HepG2 (cell line): ENCODE results near the gene CCDC57. TPM values are rescaled to one million over a fixed set of nuclear protein-coding genes. Genes with fewer than 3 reads are reported as not detected.
A peak's percentile ranks its signal among the peaks of the same experiment; 100 is the strongest.

Source experiments
- ARNT2 ChIP-seq: sonication (generic); formaldehyde crosslinking; IDR thresholded peaks from 2 replicates; pipeline ENCODE4 v1.8.0; 2022; ENCODE audit warnings: mild to moderate bottlenecking, low read depth, missing genetic modification reagents, moderate library complexity
- FLYWCH1 ChIP-seq: sonication (generic); formaldehyde crosslinking; IDR thresholded peaks from 2 replicates; pipeline ENCODE4 v1.8.1; 2023; ENCODE audit warnings: mild to moderate bottlenecking, missing genetic modification reagents
- KLF12 ChIP-seq: sonication (generic); formaldehyde crosslinking; IDR thresholded peaks from 2 replicates; pipeline ENCODE4 v1.4.0; 2020; ENCODE audit warnings: missing genetic modification reagents, borderline replicate concordance
- MAZ ChIP-seq, 2 experiments: sonication (generic) in 1 of 2; formaldehyde crosslinking in 1 of 2; IDR thresholded peaks; 2 replicates each; pipeline versions ENCODE4 v1.5.0 to v1.6.1; 2012 to 2020; ENCODE audit warnings: low read depth in 2 of 2, mild to moderate bottlenecking in 2 of 2, borderline replicate concordance in 1 of 2, improper control_type of control experiment in 1 of 2, low read length in 1 of 2, missing genetic modification reagents in 1 of 2, moderate library complexity in 1 of 2
- MIER3 ChIP-seq: IDR thresholded peaks from 2 replicates; pipeline ENCODE4 v1.6.1; 2016; ENCODE audit warnings: missing compliant biosample characterization, borderline replicate concordance
- MYPOP ChIP-seq: sonication (generic); formaldehyde crosslinking; IDR thresholded peaks from 2 replicates; pipeline ENCODE4 v1.8.1; 2023; ENCODE audit warnings: mild to moderate bottlenecking, moderate library complexity, missing genetic modification reagents
- NFAT5 ChIP-seq: sonication (generic); formaldehyde crosslinking; IDR thresholded peaks from 2 replicates; pipeline ENCODE4 v1.4.0; 2020; ENCODE audit warnings: missing genetic modification reagents
- PHF20 ChIP-seq: sonication (generic); formaldehyde crosslinking; IDR thresholded peaks from 2 replicates; pipeline ENCODE4 v1.5.0; 2020; ENCODE audit warnings: mild to moderate bottlenecking, missing genetic modification reagents
- PRDM10 ChIP-seq: sonication (generic); formaldehyde crosslinking; IDR thresholded peaks from 2 replicates; pipeline ENCODE4 v1.4.0; 2020; ENCODE audit warnings: low read depth, missing genetic modification reagents
- SMAD1 ChIP-seq: sonication (generic); formaldehyde crosslinking; IDR thresholded peaks from 2 replicates; pipeline ENCODE4 v1.4.0; 2020; ENCODE audit warnings: missing genetic modification reagents, low read depth, mild to moderate bottlenecking, borderline replicate concordance
- TAF15 ChIP-seq: fragments of 200-400 bp; formaldehyde crosslinking; IDR thresholded peaks from one replicate; pipeline ENCODE4 v1.6.1; 2018; ENCODE audit warnings: mild to moderate bottlenecking, low read depth, low read length; ENCODE audit not compliant: poor library complexity, severe bottlenecking
- TCF7L2 ChIP-seq: IDR thresholded peaks from 2 replicates; pipeline ENCODE4 v1.6.1; 2011; ENCODE audit warnings: mild to moderate bottlenecking, low read depth, low read length, moderate library complexity
- ZFP82 ChIP-seq: sonication (generic); formaldehyde crosslinking; IDR thresholded peaks from 2 replicates; pipeline ENCODE4 v1.5.1; 2020; ENCODE audit warnings: mild to moderate bottlenecking, missing genetic modification reagents, borderline replicate concordance
- ZFY ChIP-seq: sonication (generic); formaldehyde crosslinking; IDR thresholded peaks from 2 replicates; pipeline ENCODE4 v1.4.0; 2020; ENCODE audit warnings: missing genetic modification reagents
- ZNF160 ChIP-seq: sonication (generic); formaldehyde crosslinking; IDR thresholded peaks from 2 replicates; pipeline ENCODE4 v1.8.0; 2022; ENCODE audit warnings: mild to moderate bottlenecking, inconsistent platforms, missing genetic modification reagents
- ZNF205 ChIP-seq: IDR thresholded peaks from 2 replicates; pipeline ENCODE4 v1.6.1; 2018; ENCODE audit warnings: missing biosample characterization, missing genetic modification reagents
- ZNF773 ChIP-seq: sonication (generic); formaldehyde crosslinking; IDR thresholded peaks from 2 replicates; pipeline ENCODE4 v1.4.0; 2020; ENCODE audit warnings: missing genetic modification reagents, borderline replicate concordance
- ZNF776 ChIP-seq: sonication (generic); formaldehyde crosslinking; IDR thresholded peaks from 2 replicates; pipeline ENCODE4 v1.4.0; 2020; ENCODE audit warnings: mild to moderate bottlenecking, missing genetic modification reagents
- ZNF790 ChIP-seq: sonication (generic); formaldehyde crosslinking; IDR thresholded peaks from 2 replicates; pipeline ENCODE4 v1.8.0; 2022; ENCODE audit warnings: missing genetic modification reagents, mild to moderate bottlenecking, borderline replicate concordance
- polyA plus RNA-seq, 8 experiments: library from polyadenylated mRNA; depleted of rRNA in 3 of 8; stranded (reverse) in 7 of 8; unstranded in 1 of 8; fragments of >200 nt; fragmentation: Illumina TruSeq in 4 of 8; extraction: Trizol in 4 of 8; gene quantifications; 2 replicates each; pipeline versions ENCODE4 v1.2.1 to v1.2.3, GENCODE V29; 2011 to 2016; ENCODE audit warnings: low read depth in 4 of 8, missing spikeins in 1 of 8, mixed read lengths in 1 of 8; ENCODE audit not compliant: insufficient read depth in 1 of 8
- total RNA-seq, 5 experiments: library from RNA; depleted of rRNA; stranded (reverse); fragments of >200 nt; fragmentation: Illumina TruSeq; extraction: Trizol; gene quantifications; 2 replicates each; pipeline ENCODE4 v1.2.3, GENCODE V29; 2016; ENCODE audit warnings: low read depth in 1 of 5

Gene CCDC57
- total and polyA plus RNA-seq, 2 of the 13 experiments (the other 11 are each of a cell fraction or from before 2014, with no cell fraction given) = 59.3 to 59.9 TPM

GRCh38 chr17:82153745-82154375 is 58.8 kb downstream of the CCDC57 start (continued):
- TF ChIP-seq NFAT5 (CRISPR knock-in tag) (no peak), ZNF205 (CRISPR knock-in tag) (0 out of 2 replicates have a peak, but pooled peaks have one; percentile 64), KLF12 (CRISPR knock-in tag) (no peak), PRDM10 (no peak), TCF7L2 (no peak), ZNF160 (CRISPR knock-in tag) (no peak), FLYWCH1 (CRISPR knock-in tag) (no peak), ZNF776 (no peak; the same call in 1 of the 2 replicates), PHF20 (CRISPR knock-in tag) (no peak), ZFP82 (CRISPR knock-in tag) (no peak), SMAD1 (CRISPR knock-in tag) (peak; percentile 61; the same call in 1 of the 2 replicates), ZNF790 (CRISPR knock-in tag) (no peak), ARNT2 (no peak), MAZ (IDR thresholded peaks at IDR 0.05; ENCODE audit: borderline replicate concordance, low read depth, low read length) (peak; percentile 66; the same call in 1 of the 2 replicates), MAZ (CRISPR knock-in tag; IDR thresholded peaks at IDR 0.05; ENCODE audit: low read depth) (peak; percentile 80; the same call in 1 of the 2 replicates), TAF15 (no peak), MYPOP (CRISPR knock-in tag) (no peak), ZFY (CRISPR knock-in tag) (peak; percentile 58; the same call in 1 of the 2 replicates), MIER3 (CRISPR knock-in tag) (peak; percentile 70; the same call in 1 of the 2 replicates), ZNF773 (CRISPR knock-in tag) (no peak)
